ENCODE data around the gene IL1F10.

Gene IL1F10

GRCh38 chr2:113058998-113059960 lies 8.5 kb upstream of the IL1F10 start, which contains the start of gene IL36RN:
IL36RN (plus strand) TSS chr2:113059198; CDS start chr2:113059439, 241 bp downstream.
- no peak for DNase-seq (ENCODE audit: low read depth)

GRCh38 chr2:113060396-113060795 lies 7.4 kb upstream of the IL1F10 start:
- no peak for DNase-seq (ENCODE audit: low read depth)

- DNase-seq (ENCODE audit: low read depth): no peak
These were observed 7.0 kb upstream of the IL1F10 start for GRCh38 chr2:113060796-113061195.

- DNase-seq (ENCODE audit: low read depth): no peak
These were observed 6.5 kb upstream of the IL1F10 start for GRCh38 chr2:113061241-113061640.

- DNase-seq (ENCODE audit: low read depth): no peak
These were observed 5.6 kb upstream of the IL1F10 start for GRCh38 chr2:113061896-113062770.

DNA sequence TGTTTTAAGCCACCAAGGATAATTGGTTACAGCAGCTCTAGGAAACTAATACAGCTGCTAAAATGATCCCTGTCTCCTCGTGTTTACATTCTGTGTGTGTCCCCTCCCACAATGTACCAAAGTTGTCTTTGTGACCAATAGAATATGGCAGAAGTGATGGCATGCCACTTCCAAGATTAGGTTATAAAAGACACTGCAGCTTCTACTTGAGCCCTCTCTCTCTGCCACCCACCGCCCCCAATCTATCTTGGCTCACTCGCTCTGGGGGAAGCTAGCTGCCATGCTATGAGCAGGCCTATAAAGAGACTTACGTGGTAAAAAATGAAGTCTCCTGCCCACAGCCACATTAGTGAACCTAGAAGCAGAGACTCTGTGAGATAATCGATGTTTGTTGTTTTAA lies 3.5 kb upstream of the IL1F10 start:
- no peak for DNase-seq (ENCODE audit: low read depth)

DNA sequence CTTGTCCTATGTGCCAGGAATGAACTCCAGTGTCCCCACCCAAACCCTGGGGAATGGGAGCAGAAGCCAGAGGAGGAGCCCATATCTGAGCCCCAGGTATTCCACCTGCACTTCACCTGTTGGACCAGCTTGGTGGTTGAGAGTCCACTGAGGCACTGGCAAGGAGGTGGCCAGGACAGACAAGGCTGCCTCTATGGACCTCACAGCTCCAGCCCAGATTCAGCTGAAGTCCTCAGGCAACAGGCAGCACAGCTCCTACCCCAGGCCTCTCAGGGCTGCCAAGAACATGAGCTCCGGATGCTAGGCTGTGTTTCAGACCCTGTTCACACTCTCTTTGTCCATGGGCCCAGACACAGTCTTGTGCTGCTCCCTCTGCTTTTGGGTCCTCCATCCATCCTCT lies 2.9 kb upstream of the IL1F10 start:
- no peak for DNase-seq (ENCODE audit: low read depth)

DNA sequence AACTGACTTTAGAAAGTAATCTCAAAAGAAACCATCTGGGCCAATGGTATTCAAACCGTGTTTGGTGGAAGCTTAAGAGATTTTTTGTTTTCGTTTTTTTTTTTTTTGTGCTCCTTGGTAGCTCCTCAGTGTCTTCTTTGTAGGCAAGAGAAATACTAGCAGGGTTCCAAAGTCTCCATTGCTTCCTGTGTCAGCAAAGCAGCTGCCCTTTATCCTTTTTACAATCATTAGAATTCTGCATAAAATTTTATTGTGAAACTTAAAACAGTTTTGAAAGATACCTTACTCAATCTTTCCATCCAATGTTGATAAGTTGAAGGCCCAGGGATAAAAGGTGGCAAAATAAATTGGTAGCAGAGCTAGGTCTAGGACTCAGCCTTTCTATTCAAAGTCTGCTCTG lies 479 bp downstream of the IL1F10 start:
- DNase-seq (ENCODE audit: low read depth): no peak

- DNase-seq (ENCODE audit: low read depth): no peak
These were observed 1.1 kb downstream of the IL1F10 start for GRCh38 chr2:113068706-113069485.

- no peak for DNase-seq (ENCODE audit: low read depth)
These were observed 2.2 kb downstream of the IL1F10 start for GRCh38 chr2:113069676-113070605.

- no peak for DNase-seq (ENCODE audit: low read depth)
These were observed 2.8 kb downstream of the IL1F10 start for GRCh38 chr2:113070606-113070975.

DNA sequence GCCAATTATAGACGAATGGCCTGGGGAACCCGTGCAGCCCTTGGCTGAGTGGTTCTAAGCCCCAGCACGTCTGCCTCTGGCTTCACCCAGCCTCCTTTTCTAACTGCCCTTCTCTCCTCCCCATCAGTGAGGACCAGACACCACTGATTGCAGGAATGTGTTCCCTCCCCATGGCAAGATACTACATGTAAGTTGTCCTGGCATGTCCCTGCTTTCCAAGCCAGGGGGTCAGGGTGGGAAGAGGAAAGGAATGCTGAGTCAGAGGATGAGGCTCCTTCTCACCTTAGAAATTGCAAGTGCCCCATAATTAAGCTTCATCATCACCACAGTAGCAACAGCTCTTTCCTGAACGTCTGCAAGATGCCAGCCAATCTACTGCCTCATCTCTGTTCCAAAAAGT lies 4.8 kb downstream of the IL1F10 start:
- no peak for DNase-seq (ENCODE audit: low read depth)

DNA sequence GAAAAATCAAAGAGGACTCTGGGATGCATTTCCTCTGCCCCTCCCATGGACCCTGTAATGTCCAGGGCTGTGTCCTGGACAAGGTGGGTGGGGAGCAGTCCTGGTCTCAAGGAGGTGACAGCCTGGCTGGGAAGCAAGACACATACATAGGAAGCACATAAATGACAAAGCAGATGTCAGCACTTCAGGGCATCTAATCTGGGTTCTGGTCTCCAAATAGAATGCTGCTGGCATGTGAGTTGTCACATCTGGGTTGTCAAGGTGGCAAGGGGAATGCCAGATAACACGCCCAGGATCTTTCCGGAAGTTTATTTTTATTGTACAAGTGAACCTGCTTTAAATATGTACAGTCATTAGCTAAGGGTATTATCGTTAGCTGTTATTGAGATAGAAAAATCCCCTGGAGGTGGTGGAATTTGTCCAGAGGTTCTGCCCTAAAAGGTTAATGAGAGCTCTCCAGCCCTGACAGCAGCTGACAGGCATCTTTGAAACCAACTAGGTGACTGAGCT lies 5.6 kb downstream of the IL1F10 start:
- no peak for DNase-seq (ENCODE audit: low read depth)

GRCh38 chr2:113075030-113075429 lies 7.3 kb downstream of the IL1F10 start:
- DNase-seq (ENCODE audit: low read depth): no peak

- no peak for DNase-seq (ENCODE audit: low read depth)
These were observed 7.8 kb downstream of the IL1F10 start for GRCh38 chr2:113075600-113075999.

GRCh38 chr2:113076954-113077669 lies 9.3 kb downstream of the IL1F10 start:
- no peak for DNase-seq (ENCODE audit: low read depth)

GRCh38 chr2:113077921-113078320 lies 10.2 kb downstream of the IL1F10 start:
- DNase-seq (ENCODE audit: low read depth): no peak

DNA sequence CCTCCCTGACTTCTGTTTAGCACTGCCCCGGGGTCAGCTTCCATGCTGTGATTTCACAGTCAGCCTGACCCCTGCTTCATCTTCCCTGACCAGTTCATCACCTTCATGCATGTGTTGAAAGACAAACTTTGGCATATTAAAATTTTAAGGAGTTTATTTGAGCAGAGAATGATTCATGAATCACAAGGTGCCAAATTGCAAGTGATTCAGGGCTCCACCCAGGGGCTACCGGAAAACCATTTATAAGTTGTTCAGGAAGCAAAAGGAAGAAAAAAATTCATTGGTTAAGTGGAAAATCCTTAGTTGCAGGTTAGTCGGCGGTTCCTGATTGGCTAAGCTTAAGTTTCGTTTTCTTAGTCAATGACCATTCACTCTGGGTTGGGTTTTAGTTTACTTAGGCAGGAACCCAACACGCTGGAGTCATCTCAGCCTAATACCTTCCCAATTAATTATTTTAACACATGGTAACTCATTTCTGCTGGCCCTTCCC lies 10.6 kb downstream of the IL1F10 start:
- no peak for DNase-seq (ENCODE audit: low read depth)

GRCh38 chr2:113079131-113079530 lies 11.4 kb downstream of the IL1F10 start:
- no peak for DNase-seq (ENCODE audit: low read depth)

- DNase-seq (ENCODE audit: low read depth): no peak
These were observed 12.4 kb downstream of the IL1F10 start for GRCh38 chr2:113080134-113080533.
